Duodenal mucosa (tissue), 2 donors: ENCODE data around the gene NRP2.

ENCODE experiments used
- H3K27ac ChIP-seq: one replicate; pipeline ENCODE4 v1.7.0; 2013; ENCODE audit warnings: low read depth, low read length
- H3K27me3 ChIP-seq, 2 donors: one replicate each; pipeline ENCODE4 v1.7.0; 2013; ENCODE audit warnings: low read length in 2 of 2, control low read depth in 1 of 2; ENCODE audit not compliant: insufficient read depth in 2 of 2, control insufficient read depth in 1 of 2
- H3K36me3 ChIP-seq, 2 donors: one replicate each; pipeline ENCODE4 v1.7.0; 2013; ENCODE audit warnings: low read length in 2 of 2, control low read depth in 1 of 2; ENCODE audit not compliant: insufficient read depth in 2 of 2, control insufficient read depth in 1 of 2
- H3K4me1 ChIP-seq, 2 donors: one replicate each; pipeline ENCODE4 v1.7.0; 2013; ENCODE audit warnings: low read length in 2 of 2, control low read depth in 1 of 2; ENCODE audit not compliant: insufficient read depth in 2 of 2, control insufficient read depth in 1 of 2
- H3K4me3 ChIP-seq, 2 donors: one replicate each; pipeline ENCODE4 v1.7.0; 2013; ENCODE audit warnings: low read length in 2 of 2, low read depth in 1 of 2
- H3K9ac ChIP-seq, 2 donors: one replicate each; pipeline ENCODE4 v1.7.0; 2013; ENCODE audit warnings: low read length in 2 of 2, low read depth in 1 of 2
- H3K9me3 ChIP-seq, 2 donors: one replicate each; pipeline ENCODE4 v1.7.0; 2013; ENCODE audit warnings: low read length in 2 of 2, control low read depth in 1 of 2; ENCODE audit not compliant: control insufficient read depth in 1 of 2

The NRP2 gene

GRCh38 chr2:205796805-205797313 lies 114.6 kb downstream of the NRP2 start:
- Histone ChIP-seq H3K4me1 (peaks cover 9 to 17% of the 10 kb centered on the region in 2 donors), H3K4me3 (no peak overlapping the region), H3K27ac (no peak overlapping the region), H3K27me3 (no peaks in the 10 kb centered on the region), H3K9ac (no peak overlapping the region), H3K9me3 (peaks cover 0 to 3% of the 10 kb centered on the region in 2 donors), H3K36me3 (no peaks in the 10 kb centered on the region)

- H3K9me3 ChIP-seq, result peaks cover 0 to 3% of the 10 kb centered on the region in 2 donors
These were observed 115.6 kb downstream of the NRP2 start for GRCh38 chr2:205797866-205798265.

DNA sequence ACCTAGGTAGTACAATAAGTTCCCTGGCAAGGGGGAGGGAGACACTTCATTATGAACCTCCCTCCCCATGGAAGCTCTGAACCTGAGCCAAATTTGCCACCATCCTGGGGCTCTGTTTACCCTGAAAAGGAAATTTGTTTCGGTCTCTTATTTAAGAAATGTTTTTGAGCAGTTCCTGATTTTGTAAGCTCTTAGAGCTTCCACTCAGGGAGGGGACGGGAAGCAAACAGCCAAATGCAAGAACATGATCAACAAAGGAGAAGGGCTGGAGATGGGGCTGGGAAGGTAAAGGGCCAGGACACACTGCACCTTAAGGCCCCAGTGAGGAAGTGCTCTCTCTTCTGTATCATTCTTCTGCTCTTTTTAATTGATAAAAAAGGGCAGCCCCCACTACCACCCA lies 117.9 kb downstream of the NRP2 start:
- Histone ChIP-seq H3K36me3 (no peaks in the 10 kb centered on the region), H3K9me3 (peaks cover 0 to 3% of the 10 kb centered on the region in 2 donors), H3K27me3 (no peaks in the 10 kb centered on the region), H3K4me3 (no peak overlapping the region), H3K27ac (no peak overlapping the region), H3K9ac (no peak overlapping the region), H3K4me1 (peaks cover 10 to 17% of the 10 kb centered on the region in 2 donors)

More at GRCh38 chr2:205797866-205798265, 115.6 kb downstream of the NRP2 start:
- no peak overlapping the region for H3K9ac ChIP-seq
- peaks cover 10 to 17% of the 10 kb centered on the region in 2 donors for H3K4me1 ChIP-seq
- H3K36me3 ChIP-seq, result no peaks in the 10 kb centered on the region
- H3K27ac ChIP-seq, result no peak overlapping the region
- no peaks in the 10 kb centered on the region for H3K27me3 ChIP-seq
- no peak overlapping the region for H3K4me3 ChIP-seq

DNA sequence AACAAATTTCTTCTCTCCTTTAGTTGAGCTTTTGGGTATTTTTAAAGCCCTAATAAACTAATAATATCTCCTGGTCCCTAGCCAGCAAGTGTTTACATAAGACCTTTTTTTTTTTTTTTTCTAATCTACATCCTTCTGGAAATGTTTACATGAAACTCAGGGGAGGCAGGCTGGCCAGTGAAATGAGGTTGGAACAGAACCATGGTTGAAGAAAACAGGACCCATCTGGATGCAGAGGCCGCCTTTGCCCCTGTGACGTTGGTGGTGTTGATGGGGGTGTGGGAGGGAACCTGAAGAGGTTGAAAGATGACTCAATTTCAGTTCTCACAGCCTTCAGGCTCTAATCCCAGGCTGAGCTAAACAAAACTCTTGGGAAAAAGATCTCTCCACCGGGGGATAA lies 118.5 kb downstream of the NRP2 start:
- Histone ChIP-seq H3K27me3 (no peaks in the 10 kb centered on the region), H3K4me1 (peaks cover 10 to 19% of the 10 kb centered on the region in 2 donors), H3K36me3 (no peaks in the 10 kb centered on the region), H3K4me3 (no peak overlapping the region), H3K27ac (no peak overlapping the region), H3K9ac (no peak overlapping the region), H3K9me3 (peaks cover 0 to 3% of the 10 kb centered on the region in 2 donors)

- Histone ChIP-seq H3K9me3 (peaks cover 0 to 3% of the 10 kb centered on the region in 2 donors), H3K9ac (no peak overlapping the region), H3K4me3 (no peak overlapping the region), H3K4me1 (peaks cover 10 to 22% of the 10 kb centered on the region in 2 donors), H3K36me3 (no peaks in the 10 kb centered on the region), H3K27ac (no peak overlapping the region), H3K27me3 (no peaks in the 10 kb centered on the region)
These were observed 119.8 kb downstream of the NRP2 start for GRCh38 chr2:205802065-205802464.

DNA sequence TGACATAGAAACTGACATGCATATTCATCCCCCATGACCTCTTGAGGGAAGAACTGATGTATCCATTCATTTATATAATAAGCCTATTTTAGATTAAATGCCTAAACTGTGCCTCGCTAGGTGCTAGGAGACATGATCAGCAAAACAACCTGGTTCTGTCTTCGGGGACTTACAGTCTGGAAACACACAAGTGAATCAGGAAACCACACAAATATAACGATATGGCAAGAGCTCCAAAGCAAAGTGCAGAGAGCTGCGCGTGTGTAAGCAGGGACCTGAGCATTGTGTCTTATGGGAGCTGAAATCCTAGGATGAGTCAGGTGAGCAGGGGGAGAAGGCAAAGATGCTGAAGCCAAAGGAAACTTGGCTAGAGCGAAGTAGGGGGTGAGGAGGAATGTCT lies 120.6 kb downstream of the NRP2 start:
- Histone ChIP-seq H3K4me1 (peaks cover 10 to 22% of the 10 kb centered on the region in 2 donors), H3K9ac (no peak overlapping the region), H3K27me3 (no peaks in the 10 kb centered on the region), H3K4me3 (no peak overlapping the region), H3K9me3 (peaks cover 0 to 3% of the 10 kb centered on the region in 2 donors), H3K27ac (no peak overlapping the region), H3K36me3 (no peaks in the 10 kb centered on the region)

DNA sequence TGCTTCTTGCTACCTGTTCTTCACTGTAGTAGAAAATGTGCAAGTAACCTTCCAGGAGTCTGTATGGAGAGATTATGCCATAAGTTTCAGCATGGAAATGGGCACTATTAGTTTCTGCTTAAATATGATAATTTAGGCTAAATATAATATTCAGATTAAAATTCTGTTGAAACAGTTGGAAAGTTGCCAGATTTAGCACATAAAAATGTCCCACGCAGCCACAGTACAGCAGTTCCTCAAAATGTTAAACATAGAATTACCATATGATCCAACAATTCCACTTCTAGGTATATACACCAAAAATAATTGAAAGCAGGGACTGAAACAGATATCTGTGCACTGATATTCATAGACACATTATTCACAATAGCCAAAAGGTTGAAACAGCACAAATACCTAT lies 121.2 kb downstream of the NRP2 start:
- Histone ChIP-seq H3K9me3 (peaks cover 0 to 3% of the 10 kb centered on the region in 2 donors), H3K4me1 (peaks cover 10 to 22% of the 10 kb centered on the region in 2 donors)

GRCh38 chr2:205805136-205805535 lies 122.8 kb downstream of the NRP2 start:
- no peaks in the 10 kb centered on the region for H3K36me3 ChIP-seq
- H3K9me3 ChIP-seq, result no peaks in the 10 kb centered on the region
- peaks cover 10 to 22% of the 10 kb centered on the region in 2 donors for H3K4me1 ChIP-seq
- H3K9ac ChIP-seq, result no peak overlapping the region
- H3K4me3 ChIP-seq, result no peak overlapping the region
- H3K27ac ChIP-seq, result no peak overlapping the region
- no peaks in the 10 kb centered on the region for H3K27me3 ChIP-seq

More for the DNA sequence above, 121.2 kb downstream of the NRP2 start:
- Histone ChIP-seq H3K36me3 (no peaks in the 10 kb centered on the region), H3K27ac (no peak overlapping the region), H3K4me3 (no peak overlapping the region), H3K27me3 (no peaks in the 10 kb centered on the region), H3K9ac (no peak overlapping the region)

GRCh38 chr2:205806143-205806905 lies 124.0 kb downstream of the NRP2 start:
- H3K9me3 ChIP-seq, result no peaks in the 10 kb centered on the region
- no peak overlapping the region for H3K27ac ChIP-seq
- no peak overlapping the region for H3K4me3 ChIP-seq
- H3K4me1 ChIP-seq, result peaks cover 6 to 11% of the 10 kb centered on the region in 2 donors
- no peak overlapping the region for H3K9ac ChIP-seq
- H3K27me3 ChIP-seq, result no peaks in the 10 kb centered on the region
- H3K36me3 ChIP-seq, result no peaks in the 10 kb centered on the region

GRCh38 chr2:205807229-205807628 lies 124.9 kb downstream of the NRP2 start:
- peaks cover 0 to 13% of the 10 kb centered on the region in 2 donors for H3K4me1 ChIP-seq
- H3K27me3 ChIP-seq, result no peaks in the 10 kb centered on the region
- no peak overlapping the region for H3K27ac ChIP-seq
- H3K36me3 ChIP-seq, result no peaks in the 10 kb centered on the region
- H3K9ac ChIP-seq, result no peak overlapping the region
- H3K4me3 ChIP-seq, result no peak overlapping the region
- H3K9me3 ChIP-seq, result no peaks in the 10 kb centered on the region
